Activated CD4-positive, alpha-beta T cell treated with anti-CD3 and anti-CD28 coated beads, Interleukin-2, Interleukin-6, amounts not matched to agents 100 ng/mL and 50 ng/mL, durations not matched to agents 16 hours and 8 hours (primary cell): ENCODE results near the gene TNRC18.

Experiments
- DNase-seq: peaks from one replicate; pipeline ENCODE4 v3.0.0-alpha.2; 2020

Gene TNRC18

GRCh38 chr7:5448378-5449037, 24.9 kb upstream of the TNRC18 start:
- DNase-seq = no peak

DNA sequence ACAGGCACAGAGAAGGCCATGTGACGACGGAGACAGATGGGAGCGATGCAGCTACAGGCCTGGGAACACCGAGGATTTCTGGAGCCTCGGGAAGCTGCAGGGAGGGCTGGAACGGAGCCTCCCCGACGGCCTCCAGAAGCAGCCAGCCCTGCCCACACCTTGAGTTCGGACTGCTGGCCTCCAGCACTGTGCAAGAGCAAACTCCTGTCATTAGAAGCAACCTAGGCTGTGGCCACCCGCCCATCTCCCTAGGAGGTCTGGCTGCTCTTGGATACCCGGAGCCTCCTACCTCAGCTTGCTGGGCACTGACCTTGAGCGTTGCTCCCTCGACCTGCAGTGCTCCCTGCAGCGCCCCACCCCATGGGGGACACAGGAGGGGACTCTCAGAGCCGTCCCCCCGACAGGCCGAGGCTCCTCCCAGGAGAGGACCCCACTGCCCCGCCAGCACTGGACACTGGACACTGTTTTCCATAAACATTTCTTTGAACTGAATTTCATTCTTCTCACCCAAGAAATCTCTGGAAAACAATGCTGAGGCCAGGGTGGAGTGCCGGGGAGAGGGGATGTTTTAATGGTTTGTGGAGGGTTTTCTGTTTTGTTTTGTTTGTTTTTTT, 22.5 kb upstream of the TNRC18 start:
- no peak for DNase-seq

DNA sequence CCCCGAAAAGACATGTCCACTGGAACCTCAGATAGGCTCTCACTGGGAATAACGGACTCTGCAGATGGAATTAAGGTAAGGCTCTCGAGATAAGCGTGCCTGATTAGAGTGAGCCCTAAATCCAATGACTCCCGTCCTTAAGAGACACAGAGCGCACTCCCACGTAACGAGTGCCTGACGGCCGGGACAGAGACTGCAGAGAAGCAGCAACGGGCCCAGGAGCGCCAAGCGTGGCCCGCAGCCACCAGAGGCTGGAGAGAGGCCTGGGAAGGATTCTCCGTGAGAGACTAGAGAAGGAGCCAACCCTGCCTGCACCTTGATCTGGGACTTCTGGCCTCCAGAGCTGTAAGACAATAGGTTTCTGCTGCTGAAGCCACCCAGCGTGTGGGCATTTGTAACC, 20.0 kb upstream of the TNRC18 start:
- DNase-seq = no peak

DNA sequence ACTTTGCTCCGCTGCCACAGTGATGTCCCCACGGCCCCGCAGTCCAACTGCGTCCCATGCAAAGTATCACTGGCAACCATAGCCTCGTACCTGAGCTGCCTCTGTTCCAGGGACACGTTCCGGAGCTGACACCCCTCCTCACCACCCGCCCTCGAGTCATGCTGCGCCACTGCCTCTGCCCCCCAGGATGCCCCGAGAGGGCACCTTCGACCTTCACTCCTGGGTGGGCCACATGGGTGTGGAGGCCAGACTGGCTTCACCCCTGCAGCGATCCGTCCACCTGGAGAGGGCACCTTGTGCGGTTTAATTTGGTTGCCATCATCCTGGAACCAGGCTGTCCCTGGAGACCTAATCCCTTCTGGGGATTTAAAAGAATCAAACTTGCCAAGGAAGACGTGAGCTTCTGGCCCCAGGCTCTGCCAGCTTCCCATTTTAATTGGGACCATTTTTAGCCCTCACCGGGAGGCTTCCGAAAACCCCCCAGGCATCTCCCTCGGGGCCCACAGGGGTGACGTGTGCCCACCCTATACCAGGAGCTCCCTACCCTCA, 19.2 kb upstream of the TNRC18 start:
- no peak for DNase-seq

DNA sequence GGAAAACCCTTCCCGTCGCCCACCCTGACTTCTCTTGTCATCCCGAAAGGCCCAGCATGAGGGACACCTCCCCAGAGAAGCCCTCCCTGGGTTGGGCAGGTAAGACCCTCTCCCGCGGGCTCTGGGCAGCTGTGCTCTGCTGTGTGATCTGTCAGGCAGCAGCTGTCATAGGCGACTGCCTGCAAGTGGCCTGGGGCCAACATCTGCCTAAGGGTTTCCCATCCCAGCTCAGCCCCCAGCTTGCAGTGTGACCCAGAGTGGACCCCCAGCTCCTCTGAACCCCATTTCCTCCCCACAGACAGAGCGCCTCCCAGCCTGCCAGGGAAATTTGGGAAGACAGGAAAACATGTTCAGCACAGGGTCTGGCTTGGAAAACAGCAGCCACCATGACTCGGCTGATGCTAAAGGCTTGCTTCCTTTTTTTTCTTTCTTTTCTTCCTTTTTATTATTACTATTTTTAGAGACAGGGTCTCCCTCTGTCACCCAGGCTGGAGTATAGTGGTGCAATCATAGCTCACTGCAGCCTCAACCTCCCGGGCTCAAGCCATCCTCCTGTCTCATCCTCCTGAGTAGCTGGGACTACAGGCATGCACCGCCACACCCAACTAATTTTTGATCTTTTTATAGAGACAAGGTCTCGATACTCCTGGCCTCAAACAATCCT, 18.3 kb upstream of the TNRC18 start:
- no peak for DNase-seq

DNA sequence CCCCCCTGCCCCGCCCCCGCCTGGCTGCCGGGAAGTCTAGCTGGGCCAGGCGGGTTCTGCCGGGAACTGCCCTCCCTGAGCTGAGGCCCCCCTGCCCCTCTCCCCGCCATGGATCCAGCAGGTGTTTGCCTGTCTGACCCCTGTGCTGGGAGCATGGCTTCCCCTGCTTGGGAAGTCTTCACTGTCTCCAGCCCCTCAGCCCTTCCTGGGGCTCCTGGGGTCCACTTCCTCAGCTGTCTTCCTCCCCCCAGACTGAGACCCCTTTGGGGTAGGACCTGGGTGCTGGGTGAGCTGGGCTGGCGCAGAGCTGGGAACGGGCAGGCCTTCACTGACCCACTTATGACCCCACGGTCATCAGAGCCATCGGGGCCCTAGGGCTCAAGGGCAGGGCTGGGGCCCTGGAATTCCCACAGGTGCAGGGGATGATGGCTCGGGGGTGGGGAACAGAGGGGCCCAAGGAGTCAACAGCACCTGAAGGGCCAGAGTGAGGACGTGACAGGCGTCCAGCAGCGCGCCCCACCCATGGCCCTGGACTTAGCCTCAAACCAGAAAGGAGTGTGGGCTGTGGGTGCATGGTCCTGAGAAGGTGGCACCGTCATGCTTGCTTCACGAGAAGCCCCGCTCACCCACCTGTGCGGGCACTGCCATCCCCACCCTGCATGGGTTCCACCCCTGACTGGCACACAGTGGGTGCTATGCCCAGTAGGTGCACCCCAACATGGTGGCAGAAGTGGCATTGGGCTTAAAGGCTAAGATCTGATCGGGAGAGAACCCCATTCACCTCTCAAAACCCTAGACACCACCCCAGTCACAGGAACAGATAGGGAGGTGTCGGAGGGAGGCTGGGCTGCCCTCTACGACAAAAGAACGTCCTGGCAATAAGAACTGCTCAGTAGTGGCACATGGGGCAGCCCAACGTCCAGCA, 16.2 kb upstream of the TNRC18 start:
- DNase-seq = no peak

GRCh38 chr7:5439209-5439571, 15.6 kb upstream of the TNRC18 start:
- no peak for DNase-seq

DNA sequence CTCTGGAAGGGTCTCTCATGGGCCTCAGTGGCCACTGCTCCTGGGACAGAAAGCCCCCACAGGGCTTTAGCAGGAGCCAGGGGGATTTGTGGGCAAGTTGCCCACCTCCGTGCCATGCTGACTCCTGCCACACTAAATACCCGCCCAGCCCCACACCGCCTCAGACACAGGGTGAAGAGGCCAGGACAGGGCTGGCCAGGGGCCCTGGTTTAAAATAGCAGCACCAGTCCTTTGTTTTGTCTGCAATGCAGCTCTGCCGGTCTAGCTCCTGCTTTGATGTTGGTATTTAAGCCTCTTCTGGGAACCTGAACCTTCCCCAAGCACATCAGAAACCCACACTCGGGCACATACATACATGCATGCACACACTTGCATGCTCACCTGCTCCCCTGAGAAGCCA, 14.4 kb upstream of the TNRC18 start:
- no peak for DNase-seq

DNA sequence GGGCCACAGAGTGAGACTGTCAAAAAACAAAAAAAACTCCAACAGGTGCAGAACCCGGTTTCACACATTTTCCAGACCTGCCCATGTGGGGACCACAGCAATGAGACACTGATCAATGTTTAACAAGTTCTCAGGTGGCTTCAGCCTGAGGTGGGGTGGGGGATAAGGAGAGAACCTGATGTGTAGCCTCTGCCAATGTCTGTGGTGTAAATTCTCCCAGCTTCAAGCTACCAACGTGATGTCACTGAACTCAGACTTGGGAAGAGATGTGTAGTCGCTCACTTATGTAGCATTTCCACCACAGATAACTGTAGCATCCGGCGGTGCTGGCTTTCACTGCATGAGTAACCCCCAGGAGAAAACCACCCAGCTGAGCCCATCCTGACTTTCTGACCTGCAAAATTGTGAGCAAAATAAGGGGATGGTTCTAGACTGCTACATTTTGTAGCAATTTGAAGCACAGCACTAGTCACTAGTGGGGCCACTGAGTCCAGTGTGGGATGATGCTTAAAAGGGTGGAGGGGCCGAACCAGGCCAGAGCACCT, 13.8 kb upstream of the TNRC18 start:
- DNase-seq = no peak

DNA sequence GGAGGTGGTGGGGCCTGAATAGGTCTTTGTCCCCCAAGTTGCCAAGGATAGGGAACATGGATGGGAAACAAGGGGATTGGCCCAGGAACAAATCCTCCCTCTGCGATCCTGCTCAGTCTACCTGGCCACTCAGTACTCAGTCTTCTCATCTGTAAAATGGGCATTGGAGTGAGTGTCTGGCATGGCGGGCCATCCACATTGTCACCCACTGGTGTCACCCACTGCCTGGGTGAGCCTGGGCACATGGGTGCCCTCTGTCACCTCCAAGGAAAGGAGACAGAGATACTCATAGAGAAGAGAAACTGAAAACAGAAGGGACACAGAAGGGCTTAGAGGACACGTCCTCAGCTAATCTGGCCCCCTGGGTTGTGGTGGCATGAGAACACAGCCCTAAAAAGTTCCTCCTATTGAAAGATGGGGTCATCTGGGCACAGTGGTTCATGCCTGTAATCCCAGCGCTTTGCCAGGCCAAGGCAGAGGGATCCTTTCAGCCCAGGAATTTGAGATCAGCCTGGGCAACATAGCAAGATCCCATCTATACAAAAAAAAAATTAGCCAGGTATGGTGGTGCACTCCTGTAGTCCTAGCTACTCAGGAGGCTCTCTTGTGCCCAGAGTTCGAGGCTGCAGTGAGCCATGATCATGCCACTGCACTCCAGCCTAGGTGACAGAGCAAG, 12.5 kb upstream of the TNRC18 start:
- no peak for DNase-seq

DNA sequence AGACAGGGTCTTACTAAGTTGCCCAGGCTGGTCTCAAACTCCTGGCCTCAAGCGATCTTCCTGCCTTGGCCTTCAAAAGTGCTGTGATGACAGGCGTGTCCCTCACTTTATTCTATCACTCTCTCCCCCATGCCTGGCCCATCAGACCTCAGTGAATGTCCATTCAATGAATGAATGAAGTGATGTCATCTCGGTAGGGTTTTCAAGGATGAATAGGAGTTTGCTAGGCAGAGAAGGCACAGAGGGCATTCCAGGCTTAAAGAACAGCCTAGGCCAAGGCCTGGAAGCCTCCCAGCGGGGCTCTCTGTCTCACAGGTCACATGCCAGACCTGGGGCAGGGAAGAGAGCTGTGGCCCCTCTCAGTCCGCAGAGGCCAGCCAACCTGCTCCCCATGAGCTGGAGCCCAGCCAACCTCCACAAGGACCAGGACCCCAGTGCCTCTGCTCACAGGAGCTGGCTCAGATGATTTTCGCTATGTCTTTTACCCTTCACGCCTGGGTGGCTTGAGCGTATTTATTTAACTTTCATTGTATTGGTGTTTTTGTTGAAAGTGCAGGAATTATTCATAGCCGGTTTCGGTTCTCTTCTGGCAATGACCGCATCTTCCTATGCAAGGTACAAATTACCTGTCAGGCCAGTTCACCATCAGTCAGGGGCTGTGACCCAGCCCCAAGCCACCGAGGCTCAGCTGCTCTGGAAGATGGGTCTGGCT, 11.8 kb upstream of the TNRC18 start:
- no peak for DNase-seq

DNA sequence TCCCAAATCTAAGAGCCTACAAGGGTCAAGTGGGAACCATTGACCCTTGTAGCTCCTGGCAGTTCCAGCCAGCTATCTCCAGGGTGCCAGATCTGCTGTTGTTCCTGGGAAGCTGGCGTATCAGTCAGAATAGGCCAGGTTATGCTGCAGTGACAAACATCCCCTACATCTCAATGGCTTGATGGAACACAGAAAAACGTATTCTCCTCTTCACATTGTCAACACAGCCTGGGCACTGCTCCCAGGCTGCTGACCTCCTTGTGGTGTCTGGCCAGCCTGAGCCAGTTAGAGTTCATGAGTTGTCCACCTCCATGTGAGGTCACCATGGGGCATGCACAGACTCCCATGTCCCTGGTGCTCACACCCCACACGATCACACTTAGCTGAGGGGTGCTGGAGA, 9.5 kb upstream of the TNRC18 start:
- no peak for DNase-seq

DNA sequence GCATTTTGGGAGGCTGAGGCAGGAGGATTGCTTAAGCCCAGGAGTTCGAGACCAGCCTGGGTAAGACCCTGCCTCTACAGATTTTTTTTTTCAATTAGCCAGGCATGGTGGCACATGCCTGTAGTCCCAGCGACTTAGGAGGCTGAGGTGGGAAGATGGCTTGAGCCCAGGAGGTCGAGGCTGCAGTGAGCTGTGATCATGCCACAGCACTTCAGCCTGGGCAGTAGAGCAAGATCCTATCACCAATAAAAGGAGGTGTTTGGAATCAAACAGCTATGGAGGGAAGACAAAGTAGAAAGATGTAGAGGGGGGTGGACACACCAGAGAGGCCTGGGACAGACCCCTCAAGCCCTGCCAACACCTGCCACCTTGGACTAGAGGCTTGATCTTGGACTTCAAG, 9.1 kb upstream of the TNRC18 start:
- no peak for DNase-seq

DNA sequence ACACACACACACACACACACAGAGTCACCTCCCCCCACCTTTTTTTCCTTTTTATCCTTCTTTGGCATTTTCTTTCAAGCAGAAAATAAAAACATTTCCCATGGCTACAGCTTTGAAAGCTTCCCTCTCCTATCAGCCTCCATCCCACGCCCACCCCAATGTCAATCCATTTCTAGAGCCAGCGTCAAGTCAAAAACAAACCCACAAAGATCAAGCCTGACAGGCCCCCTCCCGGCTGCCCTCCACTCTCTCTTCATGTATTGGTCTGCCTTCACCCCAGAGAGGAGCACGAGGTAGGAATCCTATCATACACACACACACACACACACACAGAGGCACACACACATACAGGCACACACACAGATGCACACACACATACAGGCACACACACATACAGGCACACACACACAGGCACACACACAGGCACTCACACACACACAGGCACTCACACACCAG, 8.0 kb upstream of the TNRC18 start:
- no peak for DNase-seq

DNA sequence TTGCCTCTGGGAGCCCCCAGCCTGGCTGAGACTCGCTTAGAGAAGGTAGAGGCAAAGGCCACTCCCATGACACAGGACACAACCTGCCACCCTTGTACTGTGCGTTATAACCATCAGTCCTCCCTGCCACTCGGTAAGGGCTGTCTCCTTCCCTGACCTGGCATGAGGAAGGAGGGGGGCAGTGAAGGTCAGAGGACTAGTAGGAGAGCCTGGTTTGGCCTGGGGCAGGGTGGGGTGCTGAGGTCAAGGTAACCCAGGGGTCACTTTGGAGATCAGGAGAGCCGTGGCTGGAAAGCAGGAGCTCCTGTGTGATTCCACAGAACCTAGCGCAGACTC, 6.9 kb upstream of the TNRC18 start:
- no peak for DNase-seq

DNA sequence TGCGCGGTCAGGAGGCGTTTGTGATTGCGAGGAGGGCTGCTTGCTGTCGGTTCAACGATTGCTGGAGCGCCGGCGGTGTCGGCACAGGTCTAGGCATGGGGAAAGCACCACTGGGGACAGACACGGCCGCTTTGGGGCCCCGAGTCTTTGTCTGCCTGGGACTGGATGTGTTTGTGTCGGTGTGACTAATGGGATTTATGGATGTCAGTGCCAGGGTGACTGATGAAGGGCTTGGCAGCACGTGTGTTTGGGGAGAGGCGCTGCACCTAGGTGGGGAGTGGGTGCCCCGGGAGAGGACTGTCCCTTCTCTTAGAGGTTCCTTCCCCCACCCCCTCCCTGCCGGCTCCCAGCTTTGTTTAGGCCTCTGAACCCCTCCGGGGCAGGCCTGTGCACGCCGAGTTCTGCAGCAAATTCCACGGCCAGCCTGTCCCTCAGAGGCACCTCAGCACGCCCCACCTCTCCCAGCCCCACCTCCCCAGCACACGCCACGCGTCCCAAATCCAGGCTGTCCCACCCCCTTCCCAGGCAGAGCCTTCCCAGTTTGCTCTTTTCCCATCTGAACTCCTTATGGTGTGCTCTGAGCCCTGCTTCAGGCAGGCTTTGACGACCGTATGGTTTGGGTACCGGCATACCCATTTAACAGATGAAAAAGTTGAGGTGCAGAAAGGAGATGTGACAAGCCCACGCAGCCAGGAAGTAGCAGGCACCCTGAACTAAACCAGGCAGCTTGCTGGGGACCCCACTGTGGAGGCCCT, 6.4 kb upstream of the TNRC18 start:
- DNase-seq = no peak

DNA sequence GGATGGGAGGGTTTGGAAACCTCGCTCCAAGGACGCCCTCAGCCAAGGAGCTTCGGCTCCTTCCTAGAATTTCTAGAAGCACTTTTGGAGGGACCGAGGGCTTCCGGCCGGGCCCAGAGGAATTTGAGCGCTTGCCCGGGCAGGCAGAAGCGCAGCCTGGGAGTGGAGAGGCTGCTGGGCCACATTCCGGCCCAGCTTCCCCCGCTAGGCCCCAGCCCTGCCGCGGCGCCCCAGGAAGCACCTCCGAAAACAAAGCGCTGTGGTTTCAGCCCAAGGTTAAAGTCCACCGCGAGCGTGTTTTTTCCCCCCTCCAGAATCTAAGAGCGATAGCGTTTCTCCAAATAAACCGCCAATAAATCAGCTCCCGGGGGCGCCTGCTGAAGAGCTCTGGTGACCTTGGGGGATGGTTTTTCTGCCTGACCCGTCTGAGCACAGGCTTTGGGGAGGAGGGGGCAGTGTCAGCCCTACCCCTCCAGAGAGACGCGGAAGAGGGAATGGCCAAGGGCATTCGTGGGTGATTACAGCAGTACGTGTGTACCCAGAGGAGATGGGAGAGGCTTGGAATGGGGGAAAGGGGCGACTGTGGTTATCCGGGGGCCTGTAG, 5.7 kb upstream of the TNRC18 start:
- no peak for DNase-seq

GRCh38 chr7:5428478-5429252, 5.0 kb upstream of the TNRC18 start:
- DNase-seq = no peak

DNA sequence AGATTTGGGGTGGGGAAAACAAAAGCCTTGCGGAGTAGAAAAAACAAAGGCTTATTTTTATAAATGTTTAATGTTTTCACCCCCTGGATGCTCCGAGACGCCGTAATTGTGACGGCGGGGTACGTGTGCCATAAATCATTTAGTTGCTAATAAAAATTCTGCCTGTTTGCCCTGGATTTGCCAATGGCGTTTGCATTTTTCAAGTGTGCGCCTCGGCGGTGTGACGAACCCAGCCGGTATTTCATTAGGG, 2.5 kb upstream of the TNRC18 start:
- DNase-seq = no peak
